ENCODE results near the gene RNU7-1. TPM values are rescaled to one million over a fixed set of nuclear protein-coding genes. Genes with fewer than 3 reads are reported as not detected.
A peak's percentile ranks its signal among the peaks of the same experiment; 100 is the strongest.

Gene RNU7-1
- total RNA-seq, 1 donor from 2014 or later: not detected

DNA sequence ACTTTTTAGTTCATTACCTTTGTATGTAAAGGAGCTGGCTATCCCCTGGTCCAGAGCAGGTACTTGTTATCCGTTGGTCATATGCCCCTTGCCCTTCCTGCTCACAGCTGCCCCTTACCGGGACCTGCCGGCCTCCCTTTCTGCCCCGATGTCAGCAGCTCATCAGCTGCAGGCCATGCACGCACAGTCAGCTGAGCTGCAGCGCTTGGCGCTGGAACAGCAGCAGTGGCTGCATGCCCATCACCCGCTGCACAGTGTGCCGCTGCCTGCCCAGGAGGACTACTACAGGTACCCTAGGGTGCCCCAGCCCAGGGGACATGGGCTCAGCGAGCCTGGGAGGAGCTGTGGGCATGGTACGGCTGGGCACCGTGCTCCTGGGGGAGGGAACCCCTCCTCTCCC lies 2.3 kb upstream of the RNU7-1 start:
- no peak for DNase-seq (ENCODE audit: low read depth)
- H3K4me3 ChIP-seq (ENCODE audit: low read depth, low read length): no peak overlapping the region

DNA sequence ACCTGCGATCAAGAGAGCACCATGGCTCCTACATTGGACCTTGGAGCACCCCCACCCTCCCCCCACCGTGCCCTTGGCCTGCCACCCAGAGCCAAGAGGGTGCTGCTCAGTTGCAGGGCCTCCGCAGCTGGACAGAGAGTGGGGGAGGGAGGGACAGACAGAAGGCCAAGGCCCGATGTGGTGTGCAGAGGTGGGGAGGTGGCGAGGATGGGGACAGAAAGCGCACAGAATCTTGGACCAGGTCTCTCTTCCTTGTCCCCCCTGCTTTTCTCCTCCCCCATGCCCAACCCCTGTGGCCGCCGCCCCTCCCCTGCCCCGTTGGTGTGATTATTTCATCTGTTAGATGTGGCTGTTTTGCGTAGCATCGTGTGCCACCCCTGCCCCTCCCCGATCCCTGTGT lies 1.8 kb upstream of the RNU7-1 start:
- DNase-seq (ENCODE audit: low read depth): no peak
- no peak overlapping the region for H3K4me3 ChIP-seq (ENCODE audit: low read depth, low read length)
- TF ChIP-seq, protein P1, sequence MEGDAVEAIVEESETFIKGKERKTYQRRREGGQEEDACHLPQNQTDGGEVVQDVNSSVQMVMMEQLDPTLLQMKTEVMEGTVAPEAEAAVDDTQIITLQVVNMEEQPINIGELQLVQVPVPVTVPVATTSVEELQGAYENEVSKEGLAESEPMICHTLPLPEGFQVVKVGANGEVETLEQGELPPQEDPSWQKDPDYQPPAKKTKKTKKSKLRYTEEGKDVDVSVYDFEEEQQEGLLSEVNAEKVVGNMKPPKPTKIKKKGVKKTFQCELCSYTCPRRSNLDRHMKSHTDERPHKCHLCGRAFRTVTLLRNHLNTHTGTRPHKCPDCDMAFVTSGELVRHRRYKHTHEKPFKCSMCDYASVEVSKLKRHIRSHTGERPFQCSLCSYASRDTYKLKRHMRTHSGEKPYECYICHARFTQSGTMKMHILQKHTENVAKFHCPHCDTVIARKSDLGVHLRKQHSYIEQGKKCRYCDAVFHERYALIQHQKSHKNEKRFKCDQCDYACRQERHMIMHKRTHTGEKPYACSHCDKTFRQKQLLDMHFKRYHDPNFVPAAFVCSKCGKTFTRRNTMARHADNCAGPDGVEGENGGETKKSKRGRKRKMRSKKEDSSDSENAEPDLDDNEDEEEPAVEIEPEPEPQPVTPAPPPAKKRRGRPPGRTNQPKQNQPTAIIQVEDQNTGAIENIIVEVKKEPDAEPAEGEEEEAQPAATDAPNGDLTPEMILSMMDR (conservative IDR thresholded peaks at IDR 0.05; ENCODE audit: low read depth, low read length): no peak

More for the DNA sequence above, 2.3 kb upstream of the RNU7-1 start:
- TF ChIP-seq, protein P1 (conservative IDR thresholded peaks at IDR 0.05; ENCODE audit: low read depth, low read length): no peak

DNA sequence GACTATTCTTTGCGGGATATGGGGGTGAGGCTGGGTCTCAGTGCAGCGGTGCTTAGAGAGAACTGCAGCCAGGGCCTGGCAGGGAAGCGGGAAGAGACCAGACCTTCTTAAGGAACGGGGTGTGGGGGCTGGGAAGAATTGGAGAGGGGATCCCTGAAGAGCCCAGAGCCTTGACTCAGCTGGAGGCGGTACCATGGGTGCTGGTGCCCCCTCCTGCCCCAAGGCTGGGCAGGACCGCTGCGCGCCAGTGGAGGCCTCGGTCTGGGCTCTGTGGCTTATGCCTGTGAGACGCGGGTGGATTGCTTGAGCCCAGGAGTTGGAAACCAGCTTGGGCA lies 1.3 kb upstream of the RNU7-1 start:
- no peak for DNase-seq (ENCODE audit: low read depth)
- TF ChIP-seq, protein P1 (conservative IDR thresholded peaks at IDR 0.05; ENCODE audit: low read depth, low read length): no peak
- H3K4me3 ChIP-seq (ENCODE audit: low read depth, low read length): no peak overlapping the region

DNA sequence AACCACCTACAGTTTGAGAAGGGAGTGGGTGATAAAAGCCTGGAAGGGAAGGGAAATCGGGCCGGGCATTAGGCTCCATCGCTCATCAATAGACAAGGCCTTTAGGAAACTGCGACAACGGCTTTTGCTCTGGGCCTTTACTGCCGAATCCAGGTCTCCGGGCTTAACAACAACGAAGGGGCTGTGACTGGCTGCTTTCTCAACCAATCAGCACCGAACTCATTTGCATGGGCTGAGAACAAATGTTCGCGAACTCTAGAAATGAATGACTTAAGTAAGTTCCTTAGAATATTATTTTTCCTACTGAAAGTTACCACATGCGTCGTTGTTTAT lies 261 bp upstream of the RNU7-1 start:
- TF ChIP-seq, protein P1 (conservative IDR thresholded peaks at IDR 0.05; ENCODE audit: low read depth, low read length): no peak
- no peak for DNase-seq (ENCODE audit: low read depth)
- peak overlapping the region; percentile 75 for H3K4me3 ChIP-seq (ENCODE audit: low read depth, low read length)

DNA sequence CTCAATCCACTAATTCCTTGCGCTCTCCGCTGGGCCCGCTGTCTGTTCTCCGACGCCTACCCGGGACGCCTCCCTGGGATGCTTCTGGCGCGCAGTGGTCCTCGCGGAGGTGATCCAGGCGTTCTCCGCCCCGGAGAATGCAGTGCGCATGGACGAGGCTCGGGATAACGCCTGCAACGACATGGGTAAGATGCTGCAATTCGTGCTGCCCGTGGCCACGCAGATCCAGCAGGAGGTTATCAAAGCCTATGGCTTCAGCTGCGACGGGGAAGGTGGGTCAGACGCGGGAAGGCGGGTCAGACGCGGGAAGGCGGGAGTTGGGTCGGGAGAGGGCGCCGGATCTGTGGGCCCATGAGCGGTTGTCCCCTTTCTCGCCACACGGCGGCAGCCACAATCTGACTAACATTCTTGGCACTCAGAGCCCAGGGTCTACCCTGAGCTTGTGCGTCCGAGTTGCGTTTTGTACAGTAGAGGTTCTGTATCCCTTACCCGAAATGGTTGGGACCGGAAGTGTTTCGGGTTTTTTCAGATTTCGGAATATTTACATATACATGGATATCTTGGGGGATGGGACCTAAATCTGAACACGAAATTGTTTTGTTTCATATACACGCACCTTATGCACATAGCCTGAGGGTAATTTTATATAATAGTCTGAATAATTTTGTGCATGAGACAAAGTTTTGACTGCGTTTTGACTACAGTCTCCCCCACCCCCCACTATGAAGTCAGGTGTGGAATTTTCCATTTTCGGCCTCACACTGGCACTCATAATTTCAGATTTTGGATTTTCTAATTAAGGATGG lies 968 bp downstream of the RNU7-1 start:
- peak overlapping the region; percentile 75 for H3K4me3 ChIP-seq (ENCODE audit: low read depth, low read length)
- TF ChIP-seq, protein P1 (conservative IDR thresholded peaks at IDR 0.05; ENCODE audit: low read depth, low read length): peak; percentile 83
- no peak for DNase-seq (ENCODE audit: low read depth)

DNA sequence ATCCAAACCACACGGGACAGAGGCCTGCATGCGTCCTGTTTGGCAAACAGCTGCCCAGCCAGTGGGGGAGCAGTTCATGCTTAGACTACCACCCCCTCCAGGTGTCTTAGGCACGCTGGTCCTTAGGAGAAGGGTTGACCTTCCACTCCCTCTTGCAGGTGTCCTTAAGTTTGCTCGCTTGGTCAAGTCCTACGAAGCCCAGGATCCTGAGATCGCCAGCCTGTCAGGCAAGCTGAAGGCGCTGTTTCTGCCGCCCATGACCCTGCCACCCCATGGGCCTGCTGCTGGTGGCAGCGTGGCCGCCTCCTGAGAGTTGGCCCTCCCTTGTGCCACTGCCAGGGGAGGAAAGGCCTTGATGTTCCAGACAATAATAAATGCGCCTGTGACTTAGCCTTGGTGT lies 2.0 kb downstream of the RNU7-1 start:
- H3K4me3 ChIP-seq (ENCODE audit: low read depth, low read length): peak overlapping the region; percentile 64
- no peak for DNase-seq (ENCODE audit: low read depth)
- TF ChIP-seq, protein P1 (conservative IDR thresholded peaks at IDR 0.05; ENCODE audit: low read depth, low read length): no peak

All from epithelial cell of proximal tubule (primary cell).